NCI-H2171 treated with DMSO at 0.1 percent for 48 hours (cell line): Measurements from ENCODE around the gene ECHDC1.
A peak's percentile ranks its signal among the peaks of the same experiment; 100 is the strongest.
"Not testable (repeated sequence)": the region's sequence is repeated elsewhere in the genome, so short reads cannot be mapped to it uniquely, and the experiment has no call there.

Experiments used
- DNase-seq: peaks from one replicate; lab custom pipeline; 2025; lab: John Stamatoyannopoulos, UW

The ECHDC1 gene

GRCh38 chr6:127342946-127343808, at the start of gene ECHDC1:
TSS of gene ECHDC1 (minus strand) at chr6:127343609. CDS start at chr6:127331028, 12,581 bp downstream.
- DNase-seq, result peak; percentile 93

- DNase-seq, result no peak
These were observed 48.9 kb upstream of the ECHDC1 start for GRCh38 chr6:127392301-127392700.

- no peak for DNase-seq
These were observed 47.9 kb upstream of the ECHDC1 start for GRCh38 chr6:127391094-127391953.

GRCh38 chr6:127389706-127390105, 46.3 kb upstream of the ECHDC1 start:
- no peak for DNase-seq

- no peak for DNase-seq
These were observed 42.4 kb upstream of the ECHDC1 start for GRCh38 chr6:127385668-127386430.

GRCh38 chr6:127384848-127385247, 41.4 kb upstream of the ECHDC1 start:
- not testable (repeated sequence) for DNase-seq

GRCh38 chr6:127383988-127384387, 40.6 kb upstream of the ECHDC1 start:
- no peak for DNase-seq

- no peak for DNase-seq
These were observed 39.0 kb upstream of the ECHDC1 start for GRCh38 chr6:127382413-127382812.

- DNase-seq, result no peak
These were observed 38.0 kb upstream of the ECHDC1 start for GRCh38 chr6:127381384-127381783.

GRCh38 chr6:127376685-127377084, 33.3 kb upstream of the ECHDC1 start:
- DNase-seq, result no peak

GRCh38 chr6:127367023-127367375, 23.6 kb upstream of the ECHDC1 start:
- DNase-seq, result no peak

GRCh38 chr6:127366282-127367022, 23.0 kb upstream of the ECHDC1 start:
- DNase-seq, result no peak

- DNase-seq, result no peak
These were observed 22.5 kb upstream of the ECHDC1 start for GRCh38 chr6:127365874-127366273.

- DNase-seq, result no peak
These were observed 9.1 kb upstream of the ECHDC1 start for GRCh38 chr6:127352524-127352923.

- no peak for DNase-seq
These were observed 6.6 kb upstream of the ECHDC1 start for GRCh38 chr6:127349980-127350379.

GRCh38 chr6:127348028-127348661, 4.7 kb upstream of the ECHDC1 start:
- no peak for DNase-seq

- DNase-seq, result no peak
These were observed 3.8 kb upstream of the ECHDC1 start for GRCh38 chr6:127347178-127347577.

GRCh38 chr6:127345521-127345920, 2.1 kb upstream of the ECHDC1 start:
- DNase-seq, result no peak

GRCh38 chr6:127343809-127344659, 625 bp upstream of the ECHDC1 start:
- peak; percentile 57 for DNase-seq

- no peak for DNase-seq
These were observed 988 bp downstream of the ECHDC1 start for GRCh38 chr6:127342296-127342945.
